Kidney (tissue), 14 donors: ENCODE measurements around the gene SLC25A48. TPM values are rescaled to one million over a fixed set of nuclear protein-coding genes. Genes with fewer than 3 reads are reported as not detected.

Experiments
- DNase-seq, 5 donors: peaks; one replicate each; pipeline ENCODE4 v3.0.0-alpha.2; 2013 to 2020
- FAIRE-seq: peaks from 2 replicates; lab custom pipeline; 2012; peaks lifted over from hg19 to GRCh38; lab: Jason Lieb, UNC
- H3K27ac ChIP-seq, 2 donors: one replicate each; pipeline ENCODE4 v1.7.0; 2013; ENCODE audit warnings: low read depth in 2 of 2, low read length in 2 of 2, inconsistent platforms in 1 of 2
- H3K27me3 ChIP-seq: one replicate; pipeline ENCODE4 v1.7.1; 2013; ENCODE audit warnings: low read length, inconsistent platforms; ENCODE audit not compliant: control insufficient read depth, insufficient read depth
- H3K36me3 ChIP-seq, 3 donors: one replicate each; pipeline versions ENCODE4 v1.7.0 to v1.7.1; 2013; ENCODE audit warnings: low read length in 3 of 3, control low read depth in 1 of 3, inconsistent platforms in 1 of 3; ENCODE audit not compliant: insufficient read depth in 3 of 3, control insufficient read depth in 2 of 3
- H3K4me1 ChIP-seq, 3 donors: one replicate each; pipeline versions ENCODE4 v1.7.0 to v1.7.1; 2013; ENCODE audit warnings: low read length in 3 of 3, inconsistent platforms in 1 of 3, low read depth in 1 of 3; ENCODE audit not compliant: control insufficient read depth in 2 of 3, insufficient read depth in 2 of 3
- H3K4me3 ChIP-seq, 3 donors: one replicate each; pipeline versions ENCODE4 v1.7.0 to v1.8.1; 2013; ENCODE audit warnings: low read length in 3 of 3, control low read depth in 1 of 3, inconsistent platforms in 1 of 3
- H3K9ac ChIP-seq, 3 donors: one replicate each; pipeline versions ENCODE4 v1.7.0 to v1.7.1; 2013; ENCODE audit warnings: low read length in 3 of 3, control low read depth in 1 of 3, inconsistent platforms in 1 of 3
- H3K9me3 ChIP-seq, 3 donors: one replicate each; pipeline versions ENCODE4 v1.7.0 to v1.7.1; 2013; ENCODE audit warnings: low read length in 3 of 3, control low read depth in 1 of 3, inconsistent platforms in 1 of 3; ENCODE audit not compliant: control insufficient read depth in 2 of 3, insufficient read depth in 1 of 3
- intact Hi-C: fragments of 100-400 bp; cut with DNase I; formaldehyde crosslinking; loops from one replicate; pipeline ENCODE4 v1.11.1; 2022
- polyA plus RNA-seq: library from polyadenylated mRNA; stranded (reverse); fragments of 350-450 nt; fragmentation: Illumina TruSeq; extraction: RNeasy Lipid Tissue Mini Kit (QIAGEN cat#74804); gene quantifications from one replicate; pipeline ENCODE4 v1.2.3, GENCODE V29; 2014; ENCODE audit warnings: low read depth, low replicate concordance; ENCODE audit not compliant: insufficient read depth
- total RNA-seq: library from RNA; stranded (reverse); fragmentation: NEBNext Ultra II Directional; extraction: Animal tissue kit (Norgen Biotek cat#: 25700); gene quantifications from one replicate; pipeline ENCODE4 v1.2.1, GENCODE V29; 2021
- TF ChIP-seq, protein P1 (sequence below): IDR thresholded peaks from 3 replicates; pipeline ENCODE4 v1.5.1; 2012; ENCODE audit warnings: mild to moderate bottlenecking, moderate library complexity, borderline replicate concordance; ENCODE audit not compliant: insufficient read depth; ENCODE audit errors: extremely low read depth
- donor health status: control.
- donor health status: control.
- donor health status: control.
- donor health status: control.
- donor health status: control.
- donor health status: DM: yes; HTN: yes; CAD: no.
- donor health status: Normal renal cell carcinoma (clear cell type).

SLC25A48 gene
- total and polyA plus RNA-seq, 2 donors from 2014 or later: 1.7 to 10.4 TPM

DNA sequence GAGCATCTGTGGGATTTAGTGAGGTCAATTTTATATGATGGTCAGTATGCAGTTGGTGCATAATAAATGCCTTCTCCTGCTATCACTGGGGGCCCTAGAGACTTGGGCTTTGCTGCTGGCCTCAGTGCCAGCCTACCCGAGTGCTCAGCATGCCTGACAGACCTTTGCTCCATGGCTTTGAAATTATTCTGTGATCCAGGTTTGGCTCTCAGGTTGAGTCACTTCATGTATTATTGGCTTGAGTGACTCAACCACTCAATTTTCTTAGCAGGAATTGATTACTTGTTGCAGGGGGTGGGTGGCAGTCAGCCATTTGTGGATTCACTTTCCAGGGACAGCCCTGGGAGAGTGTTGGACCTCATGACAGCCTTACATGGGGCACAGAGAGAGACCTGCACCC lies 13.5 kb downstream of the SLC25A48 start:
- DNase-seq (no peak), FAIRE-seq (no peak)
- H3K4me3 ChIP-seq: no peak overlapping the region
- TF ChIP-seq, protein P1, sequence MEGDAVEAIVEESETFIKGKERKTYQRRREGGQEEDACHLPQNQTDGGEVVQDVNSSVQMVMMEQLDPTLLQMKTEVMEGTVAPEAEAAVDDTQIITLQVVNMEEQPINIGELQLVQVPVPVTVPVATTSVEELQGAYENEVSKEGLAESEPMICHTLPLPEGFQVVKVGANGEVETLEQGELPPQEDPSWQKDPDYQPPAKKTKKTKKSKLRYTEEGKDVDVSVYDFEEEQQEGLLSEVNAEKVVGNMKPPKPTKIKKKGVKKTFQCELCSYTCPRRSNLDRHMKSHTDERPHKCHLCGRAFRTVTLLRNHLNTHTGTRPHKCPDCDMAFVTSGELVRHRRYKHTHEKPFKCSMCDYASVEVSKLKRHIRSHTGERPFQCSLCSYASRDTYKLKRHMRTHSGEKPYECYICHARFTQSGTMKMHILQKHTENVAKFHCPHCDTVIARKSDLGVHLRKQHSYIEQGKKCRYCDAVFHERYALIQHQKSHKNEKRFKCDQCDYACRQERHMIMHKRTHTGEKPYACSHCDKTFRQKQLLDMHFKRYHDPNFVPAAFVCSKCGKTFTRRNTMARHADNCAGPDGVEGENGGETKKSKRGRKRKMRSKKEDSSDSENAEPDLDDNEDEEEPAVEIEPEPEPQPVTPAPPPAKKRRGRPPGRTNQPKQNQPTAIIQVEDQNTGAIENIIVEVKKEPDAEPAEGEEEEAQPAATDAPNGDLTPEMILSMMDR: no peak
- no peak overlapping the region for H3K9ac ChIP-seq
- H3K9me3 ChIP-seq: no peaks in the 10 kb centered on the region
- H3K27me3 ChIP-seq: no peaks in the 10 kb centered on the region
- H3K4me1 ChIP-seq: no peaks in the 10 kb centered on the region
- H3K36me3 ChIP-seq: no peaks in the 10 kb centered on the region
- intact Hi-C loops: no loop called here
- H3K27ac ChIP-seq: no peak overlapping the region

DNA sequence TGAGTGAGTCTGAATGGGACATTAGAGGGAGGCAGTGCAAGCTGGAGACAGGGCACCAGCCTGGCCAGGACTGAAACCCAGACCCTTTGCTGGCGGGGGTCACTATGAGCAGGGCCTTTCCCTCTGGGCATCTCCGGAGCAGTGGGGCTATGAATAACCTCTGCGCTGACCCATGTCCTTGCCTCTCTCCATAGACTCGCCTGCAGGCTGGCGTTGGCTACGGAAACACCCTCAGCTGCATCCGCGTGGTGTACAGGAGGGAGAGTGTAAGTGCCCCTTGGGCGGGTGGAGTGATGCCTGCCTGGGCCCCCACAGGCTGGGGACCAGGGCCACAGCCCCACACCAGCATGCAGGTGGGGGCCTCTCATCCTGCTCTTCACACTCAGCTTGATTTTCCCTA lies 15.8 kb downstream of the SLC25A48 start:
- TF ChIP-seq, protein P1: no peak
- H3K27ac ChIP-seq: no peak overlapping the region
- intact Hi-C loops: no loop called here
- H3K36me3 ChIP-seq: no peaks in the 10 kb centered on the region
- no peak overlapping the region for H3K4me3 ChIP-seq
- no peaks in the 10 kb centered on the region for H3K9me3 ChIP-seq
- H3K27me3 ChIP-seq: no peaks in the 10 kb centered on the region
- DNase-seq: no peak
- FAIRE-seq: no peak
- H3K4me1 ChIP-seq: no peaks in the 10 kb centered on the region
- H3K9ac ChIP-seq: no peak overlapping the region

DNA sequence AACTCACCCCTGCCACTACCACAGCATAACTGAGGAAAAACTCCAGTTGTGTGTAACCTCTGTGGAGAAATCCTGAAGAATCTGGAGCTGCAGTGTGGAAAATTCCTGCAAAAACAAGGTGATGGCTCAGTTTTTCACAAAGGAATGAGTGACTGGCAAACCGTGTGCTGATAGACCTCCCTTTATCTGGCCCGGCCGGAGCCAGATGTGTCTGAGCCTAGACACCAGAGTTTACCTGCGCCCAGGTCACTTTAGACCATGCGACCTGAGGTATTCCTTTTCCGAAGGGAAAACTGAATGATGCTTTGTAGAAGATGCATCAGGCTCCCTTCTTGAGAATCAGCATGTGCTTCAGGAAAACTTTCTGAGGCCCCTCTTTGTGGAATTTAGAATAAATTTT lies 16.2 kb downstream of the SLC25A48 start:
- Histone ChIP-seq H3K27ac (no peak overlapping the region), H3K9me3 (no peaks in the 10 kb centered on the region)

More for the DNA sequence above, 16.2 kb downstream of the SLC25A48 start:
- H3K4me3 ChIP-seq: no peak overlapping the region
- no peak overlapping the region for H3K9ac ChIP-seq
- intact Hi-C loops: no loop called here
- FAIRE-seq: no peak
- no peak for DNase-seq
- no peaks in the 10 kb centered on the region for H3K36me3 ChIP-seq
- H3K27me3 ChIP-seq: no peaks in the 10 kb centered on the region
- TF ChIP-seq, protein P1: no peak
- no peaks in the 10 kb centered on the region for H3K4me1 ChIP-seq
